Measurements from ENCODE around the gene RAB3IP.
"Not testable (repeated sequence)": the region's sequence is repeated elsewhere in the genome, so short reads cannot be mapped to it uniquely, and the experiment has no call there.

Gene RAB3IP

DNA sequence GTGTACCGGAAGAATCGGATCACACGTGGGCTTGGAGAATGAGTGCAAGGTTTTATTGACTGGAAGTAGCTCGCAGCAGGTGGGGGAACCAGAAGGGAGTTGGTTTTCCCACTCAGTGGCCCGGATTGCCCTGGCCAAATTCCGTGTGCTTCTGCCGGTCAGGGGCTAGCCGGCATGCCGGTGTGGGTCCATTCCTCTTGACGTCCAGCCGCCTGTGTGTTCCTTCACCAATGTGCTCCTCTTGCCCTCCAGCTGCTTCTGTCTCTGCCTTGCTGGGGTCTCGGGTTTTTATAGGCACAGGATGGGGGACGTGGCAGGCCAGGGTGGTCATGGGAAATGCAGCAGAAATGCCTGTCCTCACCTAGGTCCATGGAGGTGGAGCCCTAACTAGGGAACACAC lies 97.4 kb downstream of the RAB3IP start:
- Histone ChIP-seq H3K36me3 (ENCODE audit: control insufficient read depth, insufficient read depth, low read length) (no peaks in the 10 kb centered on the region), H3K9ac (ENCODE audit: low read length) (no peak overlapping the region), H3K4me3 (ENCODE audit: low read depth, low read length) (no peak overlapping the region), H3K27me3 (ENCODE audit: control insufficient read depth, insufficient read depth, low read length) (no peaks in the 10 kb centered on the region), H3K4me1 (ENCODE audit: control insufficient read depth, insufficient read depth, low read length) (no peaks in the 10 kb centered on the region), H3K9me3 (ENCODE audit: control insufficient read depth, insufficient read depth, low read depth, low read length) (no peaks in the 10 kb centered on the region), H3K27ac (ENCODE audit: low read depth, low read length) (no peak overlapping the region)

GRCh38 chr12:69837191-69837590 lies 98.5 kb downstream of the RAB3IP start:
- Histone ChIP-seq H3K4me3 (ENCODE audit: low read depth, low read length) (no peak overlapping the region), H3K27me3 (ENCODE audit: control insufficient read depth, insufficient read depth, low read length) (no peaks in the 10 kb centered on the region), H3K4me1 (ENCODE audit: control insufficient read depth, insufficient read depth, low read length) (no peaks in the 10 kb centered on the region), H3K27ac (ENCODE audit: low read depth, low read length) (no peak overlapping the region), H3K9ac (ENCODE audit: low read length) (no peak overlapping the region), H3K36me3 (ENCODE audit: control insufficient read depth, insufficient read depth, low read length) (no peaks in the 10 kb centered on the region), H3K9me3 (ENCODE audit: control insufficient read depth, insufficient read depth, low read depth, low read length) (no peaks in the 10 kb centered on the region)

DNA sequence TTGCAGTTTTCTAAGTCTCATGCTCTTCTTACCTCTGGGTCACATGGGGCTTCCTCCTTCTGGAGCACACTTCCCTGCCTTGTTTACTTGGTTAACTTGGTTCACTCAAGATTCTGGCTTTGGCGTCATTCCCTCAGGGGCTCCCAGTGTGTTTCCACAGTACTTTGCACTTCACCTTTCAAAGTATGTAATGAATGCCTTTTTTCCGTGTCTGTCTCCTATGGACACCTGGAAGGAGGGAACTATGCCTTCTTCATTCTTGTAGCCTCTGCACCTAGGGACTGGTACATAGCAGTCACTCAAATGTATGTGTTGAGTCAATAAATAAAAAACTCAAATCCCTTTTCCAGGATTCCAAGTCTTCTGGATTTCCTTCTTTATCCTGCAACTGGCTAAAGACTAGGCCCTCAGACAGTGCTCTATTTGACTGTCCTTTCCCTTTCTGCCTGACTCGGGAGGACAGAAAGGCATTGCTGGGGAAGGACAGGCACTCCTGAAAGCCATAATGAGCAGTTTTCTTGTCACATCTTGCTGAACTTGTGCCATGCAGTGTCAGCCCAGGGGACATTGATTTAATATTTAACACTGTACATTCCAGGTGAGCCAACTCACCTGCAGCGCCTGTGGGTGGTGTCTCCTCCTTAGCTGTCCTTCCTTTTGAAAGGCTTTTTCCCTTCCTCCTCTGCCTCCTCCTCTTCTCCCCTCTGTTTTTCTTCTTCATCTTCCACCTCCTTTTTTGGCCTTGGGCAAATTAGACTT lies 99.2 kb downstream of the RAB3IP start:
- H3K9ac ChIP-seq (ENCODE audit: low read length) = no peak overlapping the region
- H3K36me3 ChIP-seq (ENCODE audit: control insufficient read depth, insufficient read depth, low read length) = no peaks in the 10 kb centered on the region
- H3K27me3 ChIP-seq (ENCODE audit: control insufficient read depth, insufficient read depth, low read length) = no peaks in the 10 kb centered on the region
- H3K9me3 ChIP-seq (ENCODE audit: control insufficient read depth, insufficient read depth, low read depth, low read length) = no peaks in the 10 kb centered on the region
- H3K27ac ChIP-seq (ENCODE audit: low read depth, low read length) = no peak overlapping the region
- H3K4me3 ChIP-seq (ENCODE audit: low read depth, low read length) = no peak overlapping the region
- no peaks in the 10 kb centered on the region for H3K4me1 ChIP-seq (ENCODE audit: control insufficient read depth, insufficient read depth, low read length)

DNA sequence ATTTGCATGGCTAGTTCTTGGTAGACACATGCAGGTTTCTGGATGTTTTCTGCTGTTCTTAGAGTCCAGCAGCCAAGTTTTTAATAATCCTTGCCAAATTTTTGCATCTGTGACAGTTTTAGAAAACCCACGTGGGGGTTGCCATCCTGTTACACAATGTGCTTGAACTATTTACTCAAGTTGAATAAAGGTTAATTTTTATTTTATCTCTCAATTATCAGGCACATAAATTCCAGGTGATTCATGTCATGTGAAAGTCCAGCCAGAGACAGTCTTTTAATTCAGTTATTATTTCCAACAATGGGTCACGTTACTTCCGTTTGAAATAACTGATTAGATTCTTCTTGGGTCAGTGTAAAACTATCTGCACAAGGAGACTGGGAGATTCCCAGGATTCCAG lies 102.1 kb downstream of the RAB3IP start:
- Histone ChIP-seq H3K9me3 (ENCODE audit: control insufficient read depth, insufficient read depth, low read depth, low read length) (no peaks in the 10 kb centered on the region), H3K4me1 (ENCODE audit: control insufficient read depth, insufficient read depth, low read length) (no peaks in the 10 kb centered on the region), H3K27ac (ENCODE audit: low read depth, low read length) (no peak overlapping the region), H3K27me3 (ENCODE audit: control insufficient read depth, insufficient read depth, low read length) (no peaks in the 10 kb centered on the region), H3K4me3 (ENCODE audit: low read depth, low read length) (no peak overlapping the region), H3K36me3 (ENCODE audit: control insufficient read depth, insufficient read depth, low read length) (no peaks in the 10 kb centered on the region), H3K9ac (ENCODE audit: low read length) (no peak overlapping the region)

GRCh38 chr12:69843608-69844007 lies 104.9 kb downstream of the RAB3IP start:
- Histone ChIP-seq H3K9ac (ENCODE audit: low read length) (no peak overlapping the region), H3K4me3 (ENCODE audit: low read depth, low read length) (no peak overlapping the region), H3K9me3 (ENCODE audit: control insufficient read depth, insufficient read depth, low read depth, low read length) (no peaks in the 10 kb centered on the region), H3K27me3 (ENCODE audit: control insufficient read depth, insufficient read depth, low read length) (no peaks in the 10 kb centered on the region), H3K36me3 (ENCODE audit: control insufficient read depth, insufficient read depth, low read length) (no peaks in the 10 kb centered on the region), H3K4me1 (ENCODE audit: control insufficient read depth, insufficient read depth, low read length) (no peaks in the 10 kb centered on the region), H3K27ac (ENCODE audit: low read depth, low read length) (no peak overlapping the region)

DNA sequence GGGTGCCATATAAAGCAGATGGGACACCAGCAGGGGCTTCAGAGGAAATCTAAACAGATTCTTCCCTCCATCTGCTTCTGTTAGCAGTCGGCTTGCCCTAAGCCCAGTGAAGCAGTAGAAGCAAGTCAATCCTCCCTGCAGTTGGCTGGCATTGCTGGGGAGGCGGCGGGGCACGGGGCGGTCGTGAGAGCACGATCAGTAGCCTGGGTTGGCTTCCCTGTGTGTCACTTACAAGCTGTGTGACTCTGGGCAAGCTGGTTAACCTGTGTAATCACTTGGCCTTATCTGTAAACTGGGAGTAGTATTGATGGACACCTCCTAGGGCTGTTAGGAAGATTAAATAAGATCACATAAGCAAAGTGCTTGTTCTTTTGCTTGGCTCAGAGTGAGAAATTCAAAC lies 105.8 kb downstream of the RAB3IP start:
- Histone ChIP-seq H3K36me3 (ENCODE audit: control insufficient read depth, insufficient read depth, low read length) (no peaks in the 10 kb centered on the region), H3K4me1 (ENCODE audit: control insufficient read depth, insufficient read depth, low read length) (no peaks in the 10 kb centered on the region), H3K27ac (ENCODE audit: low read depth, low read length) (no peak overlapping the region), H3K4me3 (ENCODE audit: low read depth, low read length) (no peak overlapping the region), H3K9me3 (ENCODE audit: control insufficient read depth, insufficient read depth, low read depth, low read length) (no peaks in the 10 kb centered on the region), H3K27me3 (ENCODE audit: control insufficient read depth, insufficient read depth, low read length) (no peaks in the 10 kb centered on the region), H3K9ac (ENCODE audit: low read length) (no peak overlapping the region)

DNA sequence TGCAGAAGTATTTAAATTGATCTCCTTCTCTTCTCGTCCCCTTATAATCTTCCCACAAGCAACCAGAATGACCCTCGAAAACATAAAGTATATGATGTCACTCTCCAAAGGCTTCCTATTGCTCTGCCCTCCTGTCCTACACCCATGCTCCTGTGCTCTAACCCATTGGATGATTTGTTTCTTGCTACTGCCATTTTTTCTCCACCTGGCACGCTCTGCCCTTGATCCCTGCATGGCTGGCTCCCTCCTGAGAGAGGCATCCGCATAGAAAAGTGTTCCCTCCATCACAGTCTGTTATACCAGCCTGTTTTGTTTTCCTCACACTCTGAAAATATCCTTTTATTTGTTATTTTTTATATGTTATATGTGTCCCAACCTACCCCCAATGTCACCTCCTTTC lies 106.2 kb downstream of the RAB3IP start:
- H3K27me3 ChIP-seq (ENCODE audit: control insufficient read depth, insufficient read depth, low read length) = no peaks in the 10 kb centered on the region
- H3K4me3 ChIP-seq (ENCODE audit: low read depth, low read length) = no peak overlapping the region
- H3K4me1 ChIP-seq (ENCODE audit: control insufficient read depth, insufficient read depth, low read length) = no peaks in the 10 kb centered on the region
- H3K9ac ChIP-seq (ENCODE audit: low read length) = no peak overlapping the region
- no peaks in the 10 kb centered on the region for H3K9me3 ChIP-seq (ENCODE audit: control insufficient read depth, insufficient read depth, low read depth, low read length)
- no peak overlapping the region for H3K27ac ChIP-seq (ENCODE audit: low read depth, low read length)
- H3K36me3 ChIP-seq (ENCODE audit: control insufficient read depth, insufficient read depth, low read length) = no peaks in the 10 kb centered on the region

- no peaks in the 10 kb centered on the region for H3K36me3 ChIP-seq (ENCODE audit: control insufficient read depth, insufficient read depth, low read length)
- H3K9ac ChIP-seq (ENCODE audit: low read length) = no peak overlapping the region
- no peak overlapping the region for H3K27ac ChIP-seq (ENCODE audit: low read depth, low read length)
- H3K27me3 ChIP-seq (ENCODE audit: control insufficient read depth, insufficient read depth, low read length) = no peaks in the 10 kb centered on the region
- 0 out of 2 replicates have a peak, but pooled peaks cover 2% of the 10 kb centered on the region for H3K9me3 ChIP-seq (ENCODE audit: control insufficient read depth, insufficient read depth, low read depth, low read length)
- no peaks in the 10 kb centered on the region for H3K4me1 ChIP-seq (ENCODE audit: control insufficient read depth, insufficient read depth, low read length)
- H3K4me3 ChIP-seq (ENCODE audit: low read depth, low read length) = no peak overlapping the region
Measured at GRCh38 chr12:69846976-69847375, 108.3 kb downstream of the RAB3IP start.

- Histone ChIP-seq H3K9ac (ENCODE audit: low read length) (no peak overlapping the region), H3K9me3 (ENCODE audit: control insufficient read depth, insufficient read depth, low read depth, low read length) (peaks cover 15% of the 10 kb centered on the region), H3K36me3 (ENCODE audit: control insufficient read depth, insufficient read depth, low read length) (no peaks in the 10 kb centered on the region), H3K27me3 (ENCODE audit: control insufficient read depth, insufficient read depth, low read length) (no peaks in the 10 kb centered on the region), H3K4me3 (ENCODE audit: low read depth, low read length) (no peak overlapping the region), H3K27ac (ENCODE audit: low read depth, low read length) (no peak overlapping the region), H3K4me1 (ENCODE audit: control insufficient read depth, insufficient read depth, low read length) (no peaks in the 10 kb centered on the region)
Measured at GRCh38 chr12:69851976-69852375, 113.3 kb downstream of the RAB3IP start.

DNA sequence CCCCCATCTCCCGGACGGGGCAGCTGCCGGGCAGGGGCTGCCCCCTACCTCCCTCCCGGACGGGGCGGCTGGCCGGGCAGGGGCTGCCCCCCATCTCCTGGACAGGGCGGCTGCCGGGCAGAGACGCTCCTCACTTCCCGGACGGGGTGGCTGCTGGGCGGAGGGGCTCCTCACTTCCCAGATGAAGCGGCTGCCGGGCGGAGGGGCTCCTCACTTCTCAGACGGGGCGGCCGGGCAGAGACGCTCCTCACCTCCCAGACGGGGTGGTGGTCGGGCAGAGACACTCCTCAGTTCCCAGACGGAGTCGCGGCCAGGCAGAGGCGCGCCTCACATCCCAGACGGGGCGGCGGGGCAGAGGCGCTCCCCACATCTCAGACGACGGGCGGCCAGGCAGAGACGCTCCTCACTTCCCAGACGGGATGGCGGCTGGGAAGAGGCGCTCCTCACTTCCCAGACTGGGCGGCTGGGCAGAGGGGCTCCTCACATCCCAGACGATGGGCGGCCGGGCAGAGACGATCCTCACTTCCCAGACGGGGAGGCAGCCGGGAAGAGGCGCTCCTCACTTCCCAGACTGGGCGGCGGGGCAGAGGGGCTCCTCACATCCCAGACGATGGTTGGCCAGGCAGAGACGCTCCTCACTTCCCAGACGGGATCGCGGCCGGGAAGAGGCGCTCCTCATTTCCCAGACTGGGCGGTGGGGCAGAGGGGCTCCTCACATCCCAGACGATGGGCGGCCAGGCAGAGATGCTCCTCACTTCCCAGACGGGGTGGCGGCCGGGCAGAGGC lies 114.7 kb downstream of the RAB3IP start:
- H3K27me3 ChIP-seq (ENCODE audit: control insufficient read depth, insufficient read depth, low read length); H3K27ac ChIP-seq (ENCODE audit: low read depth, low read length); H3K36me3 ChIP-seq (ENCODE audit: control insufficient read depth, insufficient read depth, low read length); H3K4me3 ChIP-seq (ENCODE audit: low read depth, low read length); H3K4me1 ChIP-seq (ENCODE audit: control insufficient read depth, insufficient read depth, low read length); H3K9ac ChIP-seq (ENCODE audit: low read length): not testable (repeated sequence)
- H3K9me3 ChIP-seq (ENCODE audit: control insufficient read depth, insufficient read depth, low read depth, low read length) = peaks cover 15% of the 10 kb centered on the region

GRCh38 chr12:69866698-69867097 lies 128.0 kb downstream of the RAB3IP start:
- H3K4me3 ChIP-seq (ENCODE audit: low read depth, low read length) = no peak overlapping the region
- no peak overlapping the region for H3K27ac ChIP-seq (ENCODE audit: low read depth, low read length)
- no peak overlapping the region for H3K9ac ChIP-seq (ENCODE audit: low read length)

More at GRCh38 chr12:69866698-69867097, 128.0 kb downstream of the RAB3IP start:
- no peaks in the 10 kb centered on the region for H3K9me3 ChIP-seq (ENCODE audit: control insufficient read depth, insufficient read depth, low read depth, low read length)
- H3K36me3 ChIP-seq (ENCODE audit: control insufficient read depth, insufficient read depth, low read length) = no peaks in the 10 kb centered on the region
- no peaks in the 10 kb centered on the region for H3K27me3 ChIP-seq (ENCODE audit: control insufficient read depth, insufficient read depth, low read length)
- no peaks in the 10 kb centered on the region for H3K4me1 ChIP-seq (ENCODE audit: control insufficient read depth, insufficient read depth, low read length)
